Measurements from ENCODE around the gene NSUN7.

- TF ChIP-seq CTCF (IDR thresholded peaks at IDR 0.05) (no peak), POLR2A (IDR thresholded peaks at IDR 0.05) (no peak), EP300 (IDR thresholded peaks at IDR 0.05) (no peak)
These were observed 38.6 kb downstream of the NSUN7 start for GRCh38 chr4:40788331-40788730.
